IMR-90 (cell line): Measurements from ENCODE around the gene FOXP1. TPM values are rescaled to one million over a fixed set of nuclear protein-coding genes. Genes with fewer than 3 reads are reported as not detected.

ENCODE experiments used
- ATAC-seq: fragments of 200-7000 bp; cut with Tn5 transposase; 2 replicates; pipeline ENCODE4 v1.9.1; 2020; ENCODE audit warnings: low read depth, mild to moderate bottlenecking, moderate library complexity
- BruUV-seq: library from RNA; stranded (reverse); fragments of 400-500 nt; replicated peaks from 2 replicates; lab custom pipeline; 2021; lab: Mats Ljungman, UMichigan
- CTCF ChIA-PET: fragments of 300-600 bp; formaldehyde crosslinking; extraction: SDS; loops from one replicate; lab custom pipeline; 2021; ENCODE audit warnings: antibody characterized with exemption; lab: Yijun Ruan, JAX
- POLR2A ChIA-PET: fragments of 300-600 bp; sonication (Branson Sonifier 250); formaldehyde crosslinking; loops from one replicate; lab custom pipeline; 2022; ENCODE audit warnings: antibody characterized with exemption; ENCODE audit not compliant: unreplicated experiment; lab: Charles Lee
- DNase-seq: peaks from one replicate; pipeline ENCODE4 v3.0.0; 2013
- H2AFZ ChIP-seq: replicated peaks from 2 replicates; pipeline ENCODE3; 2013; ENCODE audit warnings: low read length, mild to moderate bottlenecking; ENCODE audit not compliant: poor library complexity
- H2AK5ac ChIP-seq: 2 replicates; pipeline ENCODE4 v1.6.1; 2013; ENCODE audit warnings: low read depth, low read length, inconsistent platforms
- H2AK9ac ChIP-seq: replicated peaks from 2 replicates; pipeline ENCODE3; 2013; ENCODE audit warnings: mild to moderate bottlenecking, low read depth, low read length, moderate library complexity; ENCODE audit not compliant: poor library complexity
- H2BK120ac ChIP-seq: 2 replicates; pipeline ENCODE4 v1.6.1; 2013; ENCODE audit warnings: low read depth, low read length, inconsistent platforms
- H2BK15ac ChIP-seq: 3 replicates; pipeline ENCODE4 v1.6.1; 2013; ENCODE audit warnings: low read depth, low read length, inconsistent platforms
- H2BK20ac ChIP-seq: 2 replicates; pipeline ENCODE4 v1.6.1; 2013; ENCODE audit warnings: low read depth, mild to moderate bottlenecking, inconsistent platforms, low read length, moderate library complexity
- H2BK5ac ChIP-seq: 2 replicates; pipeline ENCODE4 v1.6.1; 2013; ENCODE audit warnings: mild to moderate bottlenecking, low read depth, low read length, inconsistent platforms; ENCODE audit not compliant: poor library complexity, severe bottlenecking
- H3K14ac ChIP-seq: replicated peaks from 2 replicates; pipeline ENCODE4 v1.6.1; 2013; ENCODE audit warnings: low read depth, low read length, inconsistent platforms
- H3K18ac ChIP-seq: 2 replicates; pipeline ENCODE4 v1.6.1; 2013; ENCODE audit warnings: low read depth, low read length, control low read depth
- H3K23ac ChIP-seq: 2 replicates; pipeline ENCODE4 v1.6.1; 2013; ENCODE audit warnings: low read depth, low read length, inconsistent platforms
- H3K27ac ChIP-seq: 2 replicates; pipeline ENCODE4 v1.5.1; 2013; ENCODE audit warnings: mild to moderate bottlenecking, control low read depth, low read length; ENCODE audit not compliant: insufficient read depth
- H3K27me3 ChIP-seq: 2 replicates; pipeline ENCODE4 v1.6.1; 2013; ENCODE audit warnings: low read length; ENCODE audit not compliant: control insufficient read depth, insufficient read depth
- H3K36me3 ChIP-seq: 2 replicates; pipeline ENCODE4 v1.6.1; 2013; ENCODE audit warnings: low read length, mixed read lengths; ENCODE audit not compliant: control insufficient read depth, insufficient read depth
- H3K4ac ChIP-seq: 2 replicates; pipeline ENCODE4 v1.6.1; 2013; ENCODE audit warnings: low read depth, low read length, inconsistent platforms
- H3K4me1 ChIP-seq: 2 replicates; pipeline ENCODE4 v1.6.1; 2013; ENCODE audit warnings: low read length, mixed read lengths; ENCODE audit not compliant: control insufficient read depth, insufficient read depth
- H3K4me2 ChIP-seq: 2 replicates; pipeline ENCODE4 v1.6.1; 2013; ENCODE audit warnings: low read depth, mild to moderate bottlenecking, control low read depth, low read length, moderate library complexity
- H3K4me3 ChIP-seq: 2 replicates; pipeline ENCODE4 v1.5.1; 2013; ENCODE audit warnings: low read depth, mild to moderate bottlenecking, control low read depth, low read length, moderate library complexity; ENCODE audit not compliant: insufficient read depth
- H3K56ac ChIP-seq: 2 replicates; pipeline ENCODE4 v1.6.1; 2013; ENCODE audit warnings: low read length, inconsistent platforms; ENCODE audit not compliant: insufficient read depth; ENCODE audit errors: extremely low read depth
- H3K79me1 ChIP-seq, 2 experiments: 2 replicates each; pipeline ENCODE4 v1.6.1; 2013; ENCODE audit warnings: low read length in 2 of 2, inconsistent platforms in 1 of 2, low read depth in 1 of 2
- H3K9ac ChIP-seq: 2 replicates; pipeline ENCODE4 v1.6.1; 2013; ENCODE audit warnings: low read depth, low read length, control low read depth
- H3K9me1 ChIP-seq: 2 replicates; pipeline ENCODE4 v1.6.1; 2013; ENCODE audit warnings: low read length, inconsistent platforms; ENCODE audit not compliant: insufficient read depth
- H3K9me3 ChIP-seq: 2 replicates; pipeline ENCODE4 v1.6.1; 2013; ENCODE audit warnings: low read length; ENCODE audit not compliant: control insufficient read depth, insufficient read depth
- H4K20me1 ChIP-seq: 2 replicates; pipeline ENCODE4 v1.6.1; 2013; ENCODE audit warnings: low read length, inconsistent platforms; ENCODE audit not compliant: insufficient read depth
- H4K5ac ChIP-seq: 2 replicates; pipeline ENCODE4 v1.6.1; 2013; ENCODE audit warnings: mild to moderate bottlenecking, low read depth, low read length, control low read depth
- H4K8ac ChIP-seq, 2 experiments: 2 replicates each; pipeline ENCODE4 v1.6.1; 2013; ENCODE audit warnings: low read depth in 2 of 2, low read length in 2 of 2, control low read depth in 1 of 2, inconsistent platforms in 1 of 2
- H4K91ac ChIP-seq: 2 replicates; pipeline ENCODE4 v1.6.1; 2013; ENCODE audit warnings: low read depth, low read length, inconsistent platforms; ENCODE audit not compliant: insufficient read depth
- BHLHE40 ChIP-seq: fragments of 150-350 bp; IDR thresholded peaks from 2 replicates; pipeline ENCODE4 v1.6.1; 2016; ENCODE audit warnings: mild to moderate bottlenecking, low read depth, low read length
- CEBPB ChIP-seq: IDR thresholded peaks from 2 replicates; pipeline ENCODE4 v1.6.1; 2012; ENCODE audit warnings: low read depth, low read length, improper control_type of control experiment
- CTCF ChIP-seq: conservative IDR thresholded peaks from 2 replicates; pipeline ENCODE4 v1.5.1; 2012; ENCODE audit warnings: mild to moderate bottlenecking, low read depth, low read length, improper control_type of control experiment
- FOS ChIP-seq: fragments of 150-350 bp; IDR thresholded peaks from 2 replicates; pipeline ENCODE4 v1.6.1; 2016; ENCODE audit warnings: low read depth, low read length
- NFE2L2 ChIP-seq: fragments of 150-350 bp; IDR thresholded peaks from 2 replicates; pipeline ENCODE4 v1.6.1; 2016; ENCODE audit warnings: low read depth, mild to moderate bottlenecking, low read length
- POLR2A ChIP-seq: IDR thresholded peaks from 2 replicates; pipeline ENCODE4 v1.6.1; 2012; ENCODE audit warnings: mild to moderate bottlenecking, low read depth, low read length
- RCOR1 ChIP-seq: IDR thresholded peaks from 2 replicates; pipeline ENCODE4 v1.6.1; 2012; ENCODE audit warnings: mild to moderate bottlenecking, low read length, improper control_type of control experiment; ENCODE audit not compliant: insufficient replicate concordance
- RFX5 ChIP-seq: IDR thresholded peaks from 2 replicates; pipeline ENCODE4 v1.8.0; 2012; ENCODE audit warnings: low read depth, mild to moderate bottlenecking, low read length, moderate library complexity
- SMC3 ChIP-seq: fragments of 150-350 bp; IDR thresholded peaks from 2 replicates; pipeline ENCODE4 v1.6.1; 2016; ENCODE audit warnings: low read depth, mild to moderate bottlenecking, antibody characterized with exemption, low read length, moderate library complexity
- WGBS, 2 experiments: methylation state at CpG; one replicate each; pipeline versions ENCODE4 v1.1.5 to v1.1.7; 2013; ENCODE audit warnings: missing lambda C conversion rate in 2 of 2; ENCODE audit not compliant: insufficient read length in 1 of 2; ENCODE audit errors: extremely low coverage in 2 of 2; 5-methylcytosine and 5-hydroxymethylcytosine counted together
- dilution Hi-C: fragments of 300-500 bp; cut with HindIII; formaldehyde crosslinking; loops from one replicate; pipeline ENCODE4 v1.14.3; 2018; ENCODE audit warnings: low sequenced_read_pairs; ENCODE audit not compliant: unreplicated experiment
- in situ Hi-C: fragments of 300-500 bp; cut with MboI; formaldehyde crosslinking; loops from 3 replicates; pipeline ENCODE4 v1.14.3; 2019; ENCODE audit warnings: low sequenced_read_pairs, inconsistent platforms, mixed read lengths
- intact Hi-C: fragments of 100-400 bp; cut with micrococcal nuclease; formaldehyde crosslinking; loops from 2 replicates; pipeline ENCODE4 v1.10.0; 2022
- polyA plus RNA-seq, 3 experiments: library from polyadenylated mRNA; depleted of rRNA; stranded (reverse); fragments of >200 nt; gene quantifications; 2 replicates each; pipeline ENCODE4 v1.2.3, GENCODE V29; 2012; ENCODE audit warnings: low replicate concordance in 1 of 3
- total RNA-seq: library from RNA; depleted of rRNA; stranded (reverse); fragments of >200 nt; gene quantifications from 2 replicates; pipeline ENCODE4 v1.2.3, GENCODE V29; 2012
- TF ChIP-seq, protein P1 (sequence below): fragments of 150-350 bp; IDR thresholded peaks from 2 replicates; pipeline ENCODE4 v1.6.1; 2016; ENCODE audit warnings: low read depth, mild to moderate bottlenecking, low read length, moderate library complexity, borderline replicate concordance

FOXP1 gene
- total and polyA plus RNA-seq, 2 of the 4 experiments (the other 2 are of a cell fraction), result 37.0 to 132 TPM

GRCh38 chr3:71330909-71331308 lies 252.6 kb downstream of the FOXP1 start:
- Histone ChIP-seq H3K4me2 (no peak overlapping the region), H3K4me1 (no peaks in the 10 kb centered on the region), H2BK20ac (no peak overlapping the region), H2BK15ac (no peak overlapping the region), H3K14ac (no peak overlapping the region), H3K9me3 (no peaks in the 10 kb centered on the region), H4K91ac (no peak overlapping the region), H3K4ac (no peak overlapping the region), H2BK120ac (no peak overlapping the region), H2AK5ac (no peak overlapping the region), H3K23ac (no peak overlapping the region), H3K36me3 (0 out of 2 replicates have a peak, but pooled peaks cover 1% of the 10 kb centered on the region), H4K8ac (no peak overlapping the region), H3K18ac (no peak overlapping the region), H4K5ac (no peak overlapping the region), H2AK9ac (no peak overlapping the region), H3K27ac (no peak overlapping the region), H2BK5ac (no peak overlapping the region), H3K27me3 (no peaks in the 10 kb centered on the region), H3K9ac (no peak overlapping the region), H2AFZ (no peak overlapping the region), H3K9me1 (peaks cover 6% of the 10 kb centered on the region; the same call in 1 of the 2 replicates), H4K20me1 (no peaks in the 10 kb centered on the region), H3K56ac (no peak overlapping the region), H3K4me3 (no peak overlapping the region), H3K79me1 (no peaks in the 10 kb centered on the region; a peak in 1 of 4 replicates)
- no CpG with 5 or more reads among the region's 18 CpGs for WGBS, 2 experiments
- DNase-seq (no peak), ATAC-seq (no peak)
- CTCF ChIA-PET, result no interaction called here
- TF ChIP-seq POLR2A, result no peak
- TF ChIP-seq RFX5, result no peak
- no peak for TF ChIP-seq RCOR1
- TF ChIP-seq, protein P1, sequence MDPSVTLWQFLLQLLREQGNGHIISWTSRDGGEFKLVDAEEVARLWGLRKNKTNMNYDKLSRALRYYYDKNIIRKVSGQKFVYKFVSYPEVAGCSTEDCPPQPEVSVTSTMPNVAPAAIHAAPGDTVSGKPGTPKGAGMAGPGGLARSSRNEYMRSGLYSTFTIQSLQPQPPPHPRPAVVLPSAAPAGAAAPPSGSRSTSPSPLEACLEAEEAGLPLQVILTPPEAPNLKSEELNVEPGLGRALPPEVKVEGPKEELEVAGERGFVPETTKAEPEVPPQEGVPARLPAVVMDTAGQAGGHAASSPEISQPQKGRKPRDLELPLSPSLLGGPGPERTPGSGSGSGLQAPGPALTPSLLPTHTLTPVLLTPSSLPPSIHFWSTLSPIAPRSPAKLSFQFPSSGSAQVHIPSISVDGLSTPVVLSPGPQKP, result no peak
- no peak for TF ChIP-seq BHLHE40
- no peak for TF ChIP-seq FOS
- TF ChIP-seq NFE2L2, result no peak
- TF ChIP-seq SMC3, result no peak
- TF ChIP-seq CEBPB, result no peak
- TF ChIP-seq CTCF, result no peak
- in situ Hi-C loops, result no loop called here
- POLR2A ChIA-PET, result no interaction called here
- intact Hi-C loops, result no loop called here
- no TSS peak for BruUV-seq
- dilution Hi-C loops, result no loop called here
